GM18499 (cell line): ENCODE results near the gene LTN1.

Experiments
- ATAC-seq: cut with Tn5 transposase; IDR thresholded peaks from one replicate; pipeline ENCODE4 v1.9.1; 2021; ENCODE audit warnings: moderate number of reproducible peaks; ENCODE audit not compliant: insufficient read depth, unreplicated experiment

LTN1 gene

DNA sequence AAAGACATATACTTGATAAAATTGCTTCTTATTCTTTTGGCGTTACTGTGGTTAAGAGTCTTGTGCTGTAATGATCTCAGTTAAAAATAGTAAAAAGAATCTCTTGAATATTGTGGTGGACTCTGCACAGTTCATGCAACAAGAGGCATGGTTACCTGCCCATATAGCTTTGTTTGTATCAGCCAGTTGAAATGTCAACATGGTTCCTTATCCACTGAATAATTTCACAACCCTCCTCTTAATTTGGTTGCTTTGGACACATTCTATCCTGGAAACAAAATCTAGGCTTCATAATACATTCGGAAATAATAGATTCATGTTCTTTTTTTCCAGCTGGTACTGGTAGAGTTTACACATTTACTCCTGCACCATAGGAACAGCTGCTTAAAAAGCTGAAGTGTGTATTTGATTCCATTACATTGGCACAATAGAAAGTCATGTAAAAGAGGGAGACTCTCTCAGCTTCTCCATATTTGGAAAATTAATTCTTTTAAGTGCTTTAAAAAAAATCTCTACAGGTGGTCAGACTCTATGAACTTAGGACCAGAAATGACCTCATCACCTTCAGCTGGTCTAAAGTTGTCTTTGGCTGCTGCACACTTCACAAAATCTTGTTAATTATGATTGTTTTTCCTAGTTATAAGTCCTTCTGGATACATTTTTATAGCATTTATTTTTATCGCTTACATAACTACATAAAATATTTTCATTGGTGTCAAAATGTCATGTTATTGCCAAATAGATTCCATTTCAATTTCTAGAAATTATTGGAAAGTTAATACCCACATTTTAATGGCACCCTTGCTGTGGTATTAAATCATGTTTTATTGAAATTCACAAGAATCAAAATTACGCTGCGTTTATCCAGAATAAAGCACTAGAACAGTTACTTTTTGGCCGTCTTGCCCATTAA lies 100.2 kb downstream of the LTN1 start:
- ATAC-seq, result no peak

DNA sequence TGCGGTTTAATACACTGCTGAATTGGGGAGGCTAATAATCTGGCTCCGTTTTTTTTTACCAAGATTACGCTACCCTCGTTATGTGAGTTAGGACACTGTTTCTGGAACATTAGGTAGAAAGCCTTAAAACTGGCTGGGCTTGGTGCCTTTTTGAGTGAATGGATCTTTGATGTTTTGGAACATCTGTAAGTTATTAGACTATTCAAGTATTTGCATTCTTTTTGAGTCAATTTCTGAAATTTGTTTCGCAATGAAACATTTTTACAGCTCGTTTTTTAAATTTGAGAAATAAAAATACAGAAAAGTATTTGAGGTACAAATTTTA lies 106.9 kb downstream of the LTN1 start:
- no peak for ATAC-seq

DNA sequence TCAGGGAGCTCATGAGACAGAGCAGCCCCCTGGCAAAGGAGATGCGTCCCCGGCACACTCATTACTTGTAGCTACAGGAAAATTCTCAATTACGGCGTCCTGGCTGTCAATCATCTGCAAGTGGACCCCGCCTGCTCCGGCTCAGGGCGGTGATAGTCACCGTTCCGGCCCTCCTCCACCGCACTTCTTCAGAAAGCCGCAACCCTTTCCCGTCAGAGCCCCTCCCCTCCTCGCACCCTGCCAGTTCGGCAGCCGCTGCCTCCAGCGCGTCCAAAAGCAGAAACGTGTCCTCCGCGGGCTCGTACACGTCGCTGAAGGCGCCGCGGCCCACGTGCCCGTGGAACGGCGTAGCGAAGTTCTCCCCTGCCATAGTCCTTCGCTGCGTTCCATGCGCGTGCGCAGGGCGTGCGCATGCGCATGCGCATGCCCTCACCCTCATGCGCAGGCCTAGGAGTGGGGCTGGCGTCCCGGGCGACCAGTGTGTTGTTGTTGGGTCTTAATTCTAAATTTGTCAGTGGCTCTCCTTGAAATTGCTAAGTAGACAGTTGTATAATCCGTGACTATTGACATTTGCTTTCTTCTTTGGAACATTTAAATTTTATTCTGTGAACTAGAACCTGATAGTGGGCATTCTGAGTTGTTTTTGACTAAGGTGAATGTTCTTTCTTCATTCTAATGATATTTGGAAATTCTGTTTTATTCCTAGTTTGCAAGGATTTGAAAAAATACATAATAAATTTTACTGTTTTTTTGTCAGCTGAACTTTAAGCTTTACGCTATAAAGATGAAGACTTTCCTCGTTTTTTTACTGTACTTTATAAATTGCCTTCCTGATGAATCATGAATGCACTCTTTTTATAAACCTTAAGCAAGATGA lies 107.5 kb downstream of the LTN1 start:
- ATAC-seq, result peak; percentile 90

DNA sequence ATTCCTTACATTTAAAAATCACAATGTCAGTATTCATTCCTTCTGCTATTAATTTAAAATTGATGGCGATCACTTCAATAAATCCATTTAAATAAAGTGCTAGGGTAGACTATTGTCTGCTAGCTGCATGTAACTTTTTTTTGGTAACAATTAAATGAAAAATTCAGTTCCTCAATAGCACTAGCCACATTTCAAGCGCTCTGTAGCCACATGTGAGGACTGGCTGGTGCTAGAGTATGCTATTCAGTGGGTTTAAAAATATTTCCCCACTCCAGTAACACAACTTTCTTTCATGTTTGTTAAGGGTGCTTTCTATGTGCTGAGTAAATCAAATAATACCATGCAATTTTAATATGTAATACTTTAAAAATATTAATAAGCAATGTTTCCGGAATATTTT lies 108.2 kb downstream of the LTN1 start:
- ATAC-seq, result peak; percentile 17

DNA sequence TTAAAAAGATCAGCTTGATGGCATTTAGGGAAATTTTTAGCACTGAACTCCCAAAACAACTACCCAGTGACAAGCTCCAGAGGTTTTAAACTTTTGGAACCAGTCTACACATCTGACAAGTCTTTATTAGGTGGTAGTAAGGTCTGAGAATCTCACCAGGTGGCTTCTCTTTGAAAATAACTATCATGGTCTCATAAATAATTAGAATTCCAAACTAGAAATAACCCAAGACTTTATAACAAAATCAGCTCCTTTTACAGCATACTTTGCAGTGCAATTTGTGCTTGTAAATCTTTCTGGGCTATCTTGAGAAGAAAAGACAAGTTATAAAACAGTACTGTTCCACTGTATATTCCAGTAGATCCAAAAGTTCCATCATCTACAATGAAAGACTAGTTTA lies 108.7 kb downstream of the LTN1 start:
- ATAC-seq, result no peak

DNA sequence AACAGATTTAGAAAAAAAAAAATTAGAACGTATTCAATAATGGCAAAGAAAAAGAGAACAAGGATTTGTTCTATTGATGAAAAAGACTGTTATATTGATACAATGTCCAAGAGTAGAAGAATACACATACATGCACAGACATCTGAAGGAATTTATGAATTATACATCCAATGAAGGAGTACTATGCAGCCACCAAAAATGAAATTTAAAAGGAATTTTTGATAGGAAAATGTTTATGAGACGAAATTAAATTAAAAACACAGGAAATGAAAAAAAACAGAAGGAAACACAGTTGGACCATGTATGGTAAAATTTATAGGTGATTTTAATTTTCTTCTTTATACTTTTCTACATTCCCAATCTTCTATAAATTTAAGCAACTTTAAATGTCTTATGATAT lies 110.3 kb downstream of the LTN1 start:
- no peak for ATAC-seq
